WERI-Rb-1 (cell line): ENCODE data around the gene UBXN7.
"Not testable (repeated sequence)": the region's sequence is repeated elsewhere in the genome, so short reads cannot be mapped to it uniquely, and the experiment has no call there.

ENCODE experiments used
- DNase-seq: peaks from one replicate; pipeline ENCODE4 v3.0.0-alpha.2; 2020
- H3K27ac ChIP-seq: fragments of 250-450 bp; sonication (Bioruptor Pico); 2 replicates; pipeline ENCODE4 v1.5.1; 2020; ENCODE audit warnings: mild to moderate bottlenecking, moderate library complexity
- H3K27me3 ChIP-seq: fragments of 250-450 bp; sonication (Bioruptor Pico); 2 replicates; pipeline ENCODE4 v1.5.1; 2021; ENCODE audit warnings: mild to moderate bottlenecking, low read depth, moderate library complexity; ENCODE audit not compliant: insufficient read depth, severe bottlenecking
- H3K36me3 ChIP-seq: fragments of 250-450 bp; sonication (Bioruptor Pico); 2 replicates; pipeline ENCODE4 v1.5.1; 2020; ENCODE audit warnings: mild to moderate bottlenecking, moderate library complexity
- H3K4me3 ChIP-seq: 2 replicates; pipeline ENCODE4 v1.5.1; 2011; ENCODE audit warnings: low read depth, mild to moderate bottlenecking, control low read depth, low read length
- H3K9me3 ChIP-seq: fragments of 250-450 bp; sonication (Bioruptor Pico); 2 replicates; pipeline ENCODE4 v1.5.1; 2021; ENCODE audit warnings: mild to moderate bottlenecking, moderate library complexity; ENCODE audit not compliant: severe bottlenecking
- TF ChIP-seq, protein P1 (sequence below): IDR thresholded peaks from 2 replicates; pipeline ENCODE4 v1.5.1; 2011; ENCODE audit warnings: low read depth, mild to moderate bottlenecking, control low read depth, inconsistent platforms, low read length

Gene UBXN7

GRCh38 chr3:196314597-196314996 lies 117.6 kb downstream of the UBXN7 start:
- no peaks in the 10 kb centered on the region for H3K27me3 ChIP-seq
- H3K27ac ChIP-seq, result no peak overlapping the region
- H3K36me3 ChIP-seq, result no peaks in the 10 kb centered on the region
- no peak for DNase-seq
- H3K9me3 ChIP-seq, result no peaks in the 10 kb centered on the region
- TF ChIP-seq, protein P1, sequence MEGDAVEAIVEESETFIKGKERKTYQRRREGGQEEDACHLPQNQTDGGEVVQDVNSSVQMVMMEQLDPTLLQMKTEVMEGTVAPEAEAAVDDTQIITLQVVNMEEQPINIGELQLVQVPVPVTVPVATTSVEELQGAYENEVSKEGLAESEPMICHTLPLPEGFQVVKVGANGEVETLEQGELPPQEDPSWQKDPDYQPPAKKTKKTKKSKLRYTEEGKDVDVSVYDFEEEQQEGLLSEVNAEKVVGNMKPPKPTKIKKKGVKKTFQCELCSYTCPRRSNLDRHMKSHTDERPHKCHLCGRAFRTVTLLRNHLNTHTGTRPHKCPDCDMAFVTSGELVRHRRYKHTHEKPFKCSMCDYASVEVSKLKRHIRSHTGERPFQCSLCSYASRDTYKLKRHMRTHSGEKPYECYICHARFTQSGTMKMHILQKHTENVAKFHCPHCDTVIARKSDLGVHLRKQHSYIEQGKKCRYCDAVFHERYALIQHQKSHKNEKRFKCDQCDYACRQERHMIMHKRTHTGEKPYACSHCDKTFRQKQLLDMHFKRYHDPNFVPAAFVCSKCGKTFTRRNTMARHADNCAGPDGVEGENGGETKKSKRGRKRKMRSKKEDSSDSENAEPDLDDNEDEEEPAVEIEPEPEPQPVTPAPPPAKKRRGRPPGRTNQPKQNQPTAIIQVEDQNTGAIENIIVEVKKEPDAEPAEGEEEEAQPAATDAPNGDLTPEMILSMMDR, result no peak
- no peak overlapping the region for H3K4me3 ChIP-seq

GRCh38 chr3:196314086-196314485 lies 118.1 kb downstream of the UBXN7 start:
- not testable (repeated sequence) for H3K36me3 ChIP-seq, H3K27ac ChIP-seq, H3K4me3 ChIP-seq, DNase-seq, H3K9me3 ChIP-seq, H3K27me3 ChIP-seq

DNA sequence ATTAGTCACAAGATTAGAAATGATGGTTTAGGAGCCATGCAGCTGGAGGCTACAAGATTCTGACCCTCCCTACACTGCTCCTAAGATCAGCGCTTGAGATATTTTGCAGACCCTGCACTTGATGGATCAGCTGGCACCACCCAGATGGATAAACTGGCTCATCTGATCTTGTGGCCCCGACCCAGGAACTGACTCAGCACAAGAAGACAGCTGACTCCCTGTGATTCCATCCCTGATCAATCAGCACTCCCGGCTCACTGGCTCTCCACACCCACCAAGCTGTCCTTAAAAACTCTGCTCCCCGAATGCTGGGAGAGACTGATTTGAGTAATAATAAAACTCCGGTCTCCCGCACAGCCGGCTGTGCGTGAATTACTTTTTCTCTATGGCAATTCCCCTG lies 129.3 kb downstream of the UBXN7 start:
- DNase-seq, H3K36me3 ChIP-seq, H3K27ac ChIP-seq, H3K9me3 ChIP-seq, H3K27me3 ChIP-seq, H3K4me3 ChIP-seq: not testable (repeated sequence)

GRCh38 chr3:196302551-196302950 lies 129.7 kb downstream of the UBXN7 start:
- H3K36me3 ChIP-seq, H3K9me3 ChIP-seq, DNase-seq, H3K27me3 ChIP-seq, H3K4me3 ChIP-seq, H3K27ac ChIP-seq: not testable (repeated sequence)

DNA sequence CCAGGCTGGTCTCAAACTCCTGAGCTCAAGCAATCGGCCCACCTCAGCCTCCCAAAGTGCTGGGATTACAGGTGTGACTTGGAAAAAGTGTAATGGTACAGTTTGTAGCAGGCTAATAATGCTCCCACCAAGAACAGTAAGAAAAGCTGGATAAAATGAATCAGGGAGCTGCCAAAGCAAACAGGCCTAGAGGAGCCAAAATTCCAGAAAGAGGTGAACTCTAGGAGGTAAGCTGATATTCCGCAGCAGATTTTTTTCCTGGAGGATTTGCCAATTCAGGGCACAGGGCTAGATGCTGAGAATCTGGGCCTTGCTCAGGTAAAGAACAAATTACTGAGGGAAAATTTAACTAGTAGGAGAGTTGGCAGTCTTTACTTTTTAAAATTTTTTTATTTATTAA lies 133.7 kb downstream of the UBXN7 start:
- no peaks in the 10 kb centered on the region for H3K9me3 ChIP-seq
- no peaks in the 10 kb centered on the region for H3K36me3 ChIP-seq
- DNase-seq, result no peak
- no peak overlapping the region for H3K4me3 ChIP-seq
- no peaks in the 10 kb centered on the region for H3K27me3 ChIP-seq
- TF ChIP-seq, protein P1, result no peak
- no peak overlapping the region for H3K27ac ChIP-seq
